ENCODE results near the gene GLI3.

- TF ChIP-seq CTCF (IDR thresholded peaks at IDR 0.05; ENCODE audit: borderline replicate concordance, extremely low read depth, low read length, poor library complexity, severe bottlenecking): no peak
- no peak for TF ChIP-seq EZH2 (IDR thresholded peaks at IDR 0.05; ENCODE audit: borderline replicate concordance, low read depth, low read length, severe bottlenecking)
Observed at GRCh38 chr7:42055171-42055570, 181.8 kb downstream of the GLI3 start.

All from DND-41 (cell line).